Measurements from ENCODE around the gene ILK.

Gene ILK

GRCh38 chr11:6607190-6607795, 3.7 kb downstream of the ILK start:
- no peak for DNase-seq (ENCODE audit: low spot score)

DNA sequence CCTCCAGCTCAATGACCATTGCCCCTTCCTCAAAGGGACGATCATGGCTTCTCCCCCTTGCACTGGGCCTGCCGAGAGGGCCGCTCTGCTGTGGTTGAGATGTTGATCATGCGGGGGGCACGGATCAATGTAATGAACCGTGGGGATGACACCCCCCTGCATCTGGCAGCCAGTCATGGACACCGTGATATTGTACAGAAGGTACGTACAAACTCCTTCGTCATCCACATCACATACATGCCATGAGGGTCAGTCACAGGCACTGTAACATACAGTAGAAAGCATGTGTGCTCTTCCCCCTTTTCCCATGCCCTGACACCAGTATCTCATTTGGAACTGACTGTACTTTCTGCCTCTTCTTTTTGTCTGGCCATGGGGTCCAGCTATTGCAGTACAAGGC, 4.4 kb downstream of the ILK start:
- DNase-seq (ENCODE audit: low spot score): no peak

GRCh38 chr11:6608726-6609501, 5.3 kb downstream of the ILK start:
- no peak for DNase-seq (ENCODE audit: low spot score)

GRCh38 chr11:6609502-6610015, 6.0 kb downstream of the ILK start:
- no peak for DNase-seq (ENCODE audit: low spot score)

DNA sequence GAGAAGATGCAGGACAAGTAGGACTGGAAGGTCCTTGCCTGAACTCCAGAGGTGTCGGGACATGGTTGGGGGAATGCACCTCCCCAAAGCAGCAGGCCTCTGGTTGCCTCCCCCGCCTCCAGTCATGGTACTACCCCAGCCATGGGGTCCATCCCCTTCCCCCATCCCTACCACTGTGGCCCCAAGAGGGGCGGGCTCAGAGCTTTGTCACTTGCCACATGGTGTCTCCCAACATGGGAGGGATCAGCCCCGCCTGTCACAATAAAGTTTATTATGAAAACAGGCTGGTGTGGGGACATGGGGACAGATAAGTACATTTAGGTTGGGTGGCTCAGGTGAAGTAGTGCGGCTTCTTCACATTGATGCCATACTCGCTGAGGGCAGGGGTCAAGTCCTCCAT, 7.0 kb downstream of the ILK start:
- DNase-seq (ENCODE audit: low spot score): no peak

DNA sequence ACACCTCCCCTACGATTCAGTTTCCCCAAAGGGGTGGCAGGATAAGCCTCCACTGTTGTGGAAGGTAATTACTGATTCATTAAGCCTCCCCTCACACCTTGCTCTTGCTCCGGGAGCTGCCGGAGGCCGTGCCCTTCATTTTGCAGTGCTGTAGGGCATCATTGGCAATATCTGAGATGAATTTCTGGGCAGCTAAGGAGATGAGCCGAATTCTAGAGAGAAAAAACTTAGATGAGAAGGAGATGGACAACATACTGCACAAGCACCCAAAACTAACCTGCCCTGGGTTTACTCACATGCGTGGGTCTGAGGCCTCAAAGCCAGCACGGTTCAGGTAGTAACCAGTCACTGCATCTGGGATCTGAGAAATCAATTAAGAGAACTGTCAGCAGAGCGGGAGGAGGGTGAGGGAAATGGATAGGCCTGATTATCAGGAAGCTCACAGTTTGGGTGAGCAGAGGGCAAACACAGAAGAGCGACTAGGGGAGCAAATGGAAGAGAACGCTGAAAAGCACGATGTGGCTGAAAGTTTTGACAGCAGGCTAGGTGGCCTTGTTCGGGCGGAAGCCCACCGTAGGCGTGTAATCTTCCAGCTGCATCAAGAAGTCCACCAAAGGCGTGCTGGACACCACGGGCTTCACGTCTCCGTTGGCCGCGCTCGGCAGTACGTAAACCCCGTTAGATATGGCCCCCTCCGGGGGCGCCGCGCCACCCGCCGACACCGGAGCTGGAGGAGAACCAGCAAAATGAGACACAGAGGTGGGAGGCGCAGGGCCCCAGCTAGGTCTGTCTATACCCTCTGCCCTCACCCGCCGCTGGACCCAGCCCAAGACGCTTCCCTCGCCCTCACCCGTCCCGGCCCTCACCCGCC, 7.8 kb downstream of the ILK start:
- peak; percentile 13 for DNase-seq (ENCODE audit: low spot score)

GRCh38 chr11:6611963-6612212, 8.3 kb downstream of the ILK start:
- no peak for DNase-seq (ENCODE audit: low spot score)

GRCh38 chr11:6612213-6613041, 8.9 kb downstream of the ILK start, which contains the start of gene TAF10:
TAF10 (minus strand) TSS chr11:6612216; CDS start chr11:6612189, 27 bp downstream.
- peak; percentile 96 for DNase-seq (ENCODE audit: low spot score)

DNA sequence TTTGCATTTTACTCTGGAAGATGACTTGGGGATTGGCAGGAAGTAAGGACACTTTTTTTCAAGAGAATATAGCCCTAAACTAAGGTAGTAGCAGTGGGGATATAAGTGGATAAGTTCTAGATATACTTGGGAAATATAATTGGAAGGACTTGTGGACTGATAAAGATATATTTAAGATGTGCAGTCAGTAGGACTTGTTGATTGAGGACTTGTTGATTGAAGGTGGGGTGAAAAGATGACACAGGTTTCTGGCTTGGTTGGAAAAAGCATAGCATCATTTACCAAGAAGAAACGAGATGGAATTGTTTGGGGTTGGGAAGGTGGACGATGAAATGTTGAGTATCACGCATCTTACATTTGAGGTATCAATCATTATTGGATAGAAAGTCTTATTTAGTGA, 9.9 kb downstream of the ILK start:
- no peak for DNase-seq (ENCODE audit: low spot score)

DNA sequence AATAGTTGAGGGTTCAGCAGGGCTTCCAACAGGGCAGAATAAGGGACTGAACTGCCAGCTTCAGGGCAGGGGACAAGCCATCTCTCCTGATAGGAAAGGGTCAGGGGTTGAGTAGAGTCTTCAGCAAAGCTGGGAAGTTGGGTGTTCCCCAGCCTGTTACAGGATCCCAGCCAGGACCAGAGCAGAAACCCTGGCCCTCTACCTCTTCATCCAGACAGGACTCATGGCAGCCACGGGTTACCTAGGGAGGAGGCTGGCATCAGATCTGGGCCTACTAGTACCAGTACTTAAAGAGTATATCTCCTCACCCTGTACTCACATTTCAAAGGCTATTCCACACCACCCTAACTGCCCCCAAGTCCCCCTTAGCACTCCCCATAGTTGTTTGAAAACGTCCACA, 10.9 kb downstream of the ILK start:
- DNase-seq (ENCODE audit: low spot score): no peak

- no peak for DNase-seq (ENCODE audit: low spot score)
Measured at GRCh38 chr11:6615046-6615445, 11.5 kb downstream of the ILK start.

DNA sequence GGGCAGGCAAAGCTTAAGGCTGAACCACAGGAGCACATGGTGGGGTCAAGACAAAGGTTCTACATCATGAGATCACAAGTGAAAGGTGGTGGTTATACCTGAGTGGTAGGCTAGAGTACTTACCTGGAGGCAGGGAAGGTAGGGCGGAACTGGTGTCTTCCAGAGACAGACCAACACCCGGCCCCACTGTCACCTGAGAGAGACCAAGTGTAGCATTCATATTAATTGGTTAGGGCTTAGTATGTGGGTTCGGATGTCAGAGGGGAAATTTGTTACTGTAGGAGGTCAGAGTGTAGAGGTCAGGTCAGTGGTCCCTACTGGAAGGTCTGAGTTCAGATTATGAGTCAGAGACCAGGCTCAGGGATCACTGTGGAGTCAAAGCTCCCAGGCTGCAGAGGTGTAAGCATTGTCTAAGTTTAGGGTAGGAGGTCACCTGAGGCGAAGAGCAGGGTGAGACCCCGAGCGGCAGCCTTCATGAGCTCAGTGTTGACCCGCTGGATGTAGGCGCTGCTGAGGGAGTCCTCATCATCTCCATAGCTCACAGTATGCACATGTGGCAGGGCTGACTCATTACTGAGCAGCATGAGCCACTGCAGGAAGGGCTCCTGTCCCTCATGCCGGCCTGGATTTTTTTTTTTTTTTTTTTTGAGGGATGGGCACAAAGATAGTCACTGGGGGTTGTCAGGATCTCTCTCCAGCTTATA, 12.5 kb downstream of the ILK start:
- no peak for DNase-seq (ENCODE audit: low spot score)

GRCh38 chr11:6616596-6617250, 13.1 kb downstream of the ILK start:
- DNase-seq (ENCODE audit: low spot score): no peak

GRCh38 chr11:6617315-6617781, 13.8 kb downstream of the ILK start:
- DNase-seq (ENCODE audit: low spot score): no peak

- DNase-seq (ENCODE audit: low spot score): peak; percentile 80
Measured at GRCh38 chr11:6618117-6619003, 14.8 kb downstream of the ILK start.

DNA sequence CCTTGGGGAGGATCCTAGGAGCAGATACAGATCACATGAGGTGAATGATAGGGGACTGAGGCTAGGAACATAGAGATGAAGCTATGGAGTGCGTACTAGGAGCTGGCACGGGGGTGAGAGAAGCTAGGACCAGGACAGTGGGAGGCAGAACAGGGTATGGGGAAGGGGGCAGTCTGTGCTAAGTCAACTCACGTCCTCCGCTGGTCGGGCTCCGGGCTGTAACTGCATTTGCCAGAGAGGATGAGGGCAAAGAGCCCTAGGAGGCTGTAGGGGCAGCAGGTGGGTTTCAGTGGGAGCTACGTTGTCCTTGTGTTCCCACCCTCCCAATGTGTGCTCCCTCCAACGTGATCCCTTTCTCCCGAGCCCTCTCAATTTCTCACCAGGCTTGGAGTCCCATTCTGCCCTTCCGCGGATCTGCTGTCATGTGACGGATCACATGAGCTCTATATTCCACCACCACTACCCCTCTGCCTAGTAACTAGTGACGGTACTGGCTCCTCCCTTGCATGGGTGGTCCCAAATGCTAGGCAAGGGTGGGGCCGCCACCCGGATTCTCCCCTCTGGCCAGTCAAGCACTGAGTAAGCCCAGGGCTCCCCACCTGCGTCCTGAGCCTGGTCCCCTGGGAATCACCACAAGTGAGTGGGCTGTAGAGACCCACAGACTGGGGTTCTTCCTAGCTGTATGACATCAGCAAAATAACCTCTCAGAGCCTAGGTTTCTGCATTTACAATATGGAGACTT, 15.6 kb downstream of the ILK start, which contains the start of gene TPP1:
TPP1 (minus strand) TSS at position 419 of the 742 bp plus-strand sequence; CDS start at position 397, 22 bp downstream.
- DNase-seq (ENCODE audit: low spot score): peak; percentile 89

- no peak for DNase-seq (ENCODE audit: low spot score)
Measured at GRCh38 chr11:6620636-6621035, 17.1 kb downstream of the ILK start.

- DNase-seq (ENCODE audit: low spot score): no peak
Measured at GRCh38 chr11:6621711-6622211, 18.2 kb downstream of the ILK start.

All from CD4-positive, alpha-beta T cell treated with Interleukin-6 at 100 ng/mL for 8 hours (primary cell).